Stomach smooth muscle (tissue), 2 donors: Measurements from ENCODE around the gene PRR5.

Experiments
- H3K27ac ChIP-seq: one replicate; pipeline ENCODE4 v1.7.0; 2013; ENCODE audit warnings: mild to moderate bottlenecking, low read length, inconsistent platforms
- H3K27me3 ChIP-seq, 2 donors: one replicate each; pipeline ENCODE4 v1.7.0; 2013; ENCODE audit warnings: low read length in 2 of 2; ENCODE audit not compliant: insufficient read depth in 2 of 2, control insufficient read depth in 1 of 2
- H3K36me3 ChIP-seq, 2 donors: one replicate each; pipeline ENCODE4 v1.7.0; 2013; ENCODE audit warnings: low read length in 2 of 2; ENCODE audit not compliant: control insufficient read depth in 2 of 2, insufficient read depth in 2 of 2
- H3K4me1 ChIP-seq: one replicate; pipeline ENCODE4 v1.7.0; 2013; ENCODE audit warnings: low read length; ENCODE audit not compliant: control insufficient read depth, insufficient read depth
- H3K4me3 ChIP-seq, 2 donors: one replicate each; pipeline ENCODE4 v1.7.0; 2013; ENCODE audit warnings: low read length in 2 of 2
- H3K9ac ChIP-seq, 2 donors: one replicate each; pipeline ENCODE4 v1.7.0; 2013; ENCODE audit warnings: low read length in 2 of 2, mild to moderate bottlenecking in 1 of 2
- H3K9me3 ChIP-seq, 2 donors: one replicate each; pipeline ENCODE4 v1.7.0; 2013; ENCODE audit warnings: low read length in 2 of 2; ENCODE audit not compliant: control insufficient read depth in 2 of 2
- donor health status: healthy.
- donor health status: Pancreatic carcinoma.

PRR5 gene

GRCh38 chr22:44719586-44720368, 17.8 kb downstream of the PRR5 start:
- Histone ChIP-seq H3K4me3 (no peak overlapping the region), H3K9ac (no peak overlapping the region)

DNA sequence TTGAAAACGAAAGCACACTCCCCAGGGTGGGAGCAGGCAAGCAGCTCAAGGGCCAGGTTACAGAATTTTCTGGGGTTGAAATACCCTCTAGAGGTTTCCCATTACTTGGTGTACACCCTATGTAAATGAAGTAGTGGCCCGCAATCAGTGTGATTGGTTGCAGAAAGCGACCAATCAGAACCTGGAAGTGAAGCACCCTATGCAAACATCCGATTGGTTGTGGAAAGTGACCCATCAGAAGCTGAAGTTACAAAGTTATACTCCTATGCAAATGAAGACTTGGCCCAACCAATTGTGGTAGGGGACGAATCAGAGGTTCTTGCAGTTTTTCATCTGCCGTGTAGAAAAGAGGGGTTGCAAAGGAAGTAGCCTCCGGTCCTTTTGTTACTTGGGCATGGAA, 19.2 kb downstream of the PRR5 start:
- Histone ChIP-seq H3K4me3 (no peak overlapping the region), H3K27me3 (no peaks in the 10 kb centered on the region), H3K4me1 (no peaks in the 10 kb centered on the region), H3K36me3 (no peaks in the 10 kb centered on the region), H3K9me3 (no peaks in the 10 kb centered on the region), H3K9ac (no peak overlapping the region), H3K27ac (no peak overlapping the region)

More at GRCh38 chr22:44719586-44720368, 17.8 kb downstream of the PRR5 start:
- no peaks in the 10 kb centered on the region for H3K27me3 ChIP-seq
- H3K36me3 ChIP-seq, result no peaks in the 10 kb centered on the region
- no peak overlapping the region for H3K27ac ChIP-seq
- H3K4me1 ChIP-seq, result no peaks in the 10 kb centered on the region
- no peaks in the 10 kb centered on the region for H3K9me3 ChIP-seq

DNA sequence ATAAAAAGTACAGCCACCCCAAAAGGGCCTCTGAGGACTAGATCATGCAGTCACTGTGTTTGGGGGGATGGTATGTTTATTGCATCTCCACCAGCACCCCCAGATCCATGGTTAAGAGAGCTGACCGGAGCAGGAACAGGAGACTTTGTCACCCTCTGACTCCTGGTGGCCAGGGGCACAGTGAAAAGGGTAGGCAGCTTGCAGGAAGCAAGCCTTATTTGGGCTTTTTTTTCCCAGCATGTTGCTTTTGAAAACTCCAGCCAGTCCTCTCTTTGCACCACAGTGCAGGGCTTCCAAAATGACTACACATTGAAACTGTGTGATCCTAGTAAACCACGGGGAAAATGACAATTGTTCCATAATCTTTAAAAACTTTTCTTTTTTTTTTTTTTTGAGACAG, 20.6 kb downstream of the PRR5 start:
- no peaks in the 10 kb centered on the region for H3K4me1 ChIP-seq
- H3K9ac ChIP-seq, result no peak overlapping the region
- no peaks in the 10 kb centered on the region for H3K36me3 ChIP-seq
- no peaks in the 10 kb centered on the region for H3K9me3 ChIP-seq
- H3K27me3 ChIP-seq, result no peaks in the 10 kb centered on the region
- no peak overlapping the region for H3K27ac ChIP-seq
- no peak overlapping the region for H3K4me3 ChIP-seq

GRCh38 chr22:44723801-44724200, 21.8 kb downstream of the PRR5 start:
- H3K4me3 ChIP-seq, result no peak overlapping the region
- H3K4me1 ChIP-seq, result peaks cover 7% of the 10 kb centered on the region
- H3K27ac ChIP-seq, result no peak overlapping the region
- peaks cover 0 to 2% of the 10 kb centered on the region in 2 donors for H3K27me3 ChIP-seq
- H3K9me3 ChIP-seq, result no peaks in the 10 kb centered on the region
- H3K9ac ChIP-seq, result no peak overlapping the region
- H3K36me3 ChIP-seq, result no peaks in the 10 kb centered on the region

DNA sequence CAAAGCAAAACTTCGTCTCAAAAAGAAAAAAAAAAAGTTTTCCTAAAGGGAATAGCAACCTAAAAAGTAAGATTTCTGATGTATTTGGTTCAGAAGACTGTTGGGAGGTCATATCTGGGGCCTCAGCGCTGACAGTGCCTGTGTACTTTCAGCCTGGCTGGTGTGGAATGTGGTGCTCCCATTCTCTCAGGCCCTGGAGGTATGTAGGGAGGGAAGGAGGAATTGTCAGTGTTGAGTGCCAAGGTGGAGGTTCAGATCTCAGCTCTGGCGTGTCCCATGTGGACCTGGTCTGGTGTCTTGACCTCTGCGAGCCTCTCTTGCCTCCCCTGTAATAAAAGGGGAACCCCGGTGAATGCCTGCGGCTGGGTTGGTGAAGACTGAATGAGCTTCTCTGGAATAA, 22.4 kb downstream of the PRR5 start:
- no peak overlapping the region for H3K9ac ChIP-seq
- no peak overlapping the region for H3K4me3 ChIP-seq
- H3K27me3 ChIP-seq, result peaks cover 0 to 2% of the 10 kb centered on the region in 2 donors
- H3K36me3 ChIP-seq, result no peaks in the 10 kb centered on the region
- no peaks in the 10 kb centered on the region for H3K9me3 ChIP-seq
- peaks cover 13% of the 10 kb centered on the region for H3K4me1 ChIP-seq
- H3K27ac ChIP-seq, result no peak overlapping the region

DNA sequence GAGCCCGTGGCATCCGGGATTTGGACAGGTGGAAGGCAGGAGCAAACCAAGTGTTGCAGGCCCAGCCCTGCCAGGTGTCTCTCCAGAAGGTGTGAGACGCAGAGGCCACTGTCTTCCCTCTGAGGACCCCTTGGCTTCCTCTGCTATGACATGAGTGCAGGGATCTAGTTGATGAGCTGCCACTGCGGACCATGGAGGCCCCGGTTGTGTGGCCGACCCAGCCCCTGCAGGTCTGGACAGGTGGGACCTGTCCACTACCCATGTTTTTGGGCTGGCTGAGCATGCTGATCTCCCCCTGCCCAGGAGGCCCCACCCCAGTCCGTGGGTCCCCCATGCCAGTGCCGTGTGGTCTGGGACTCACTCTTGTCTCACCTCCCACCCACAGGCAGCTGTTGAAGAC, 22.9 kb downstream of the PRR5 start:
- Histone ChIP-seq H3K27ac (no peak overlapping the region), H3K9me3 (no peaks in the 10 kb centered on the region), H3K4me3 (no peak overlapping the region), H3K27me3 (peaks cover 0 to 2% of the 10 kb centered on the region in 2 donors), H3K36me3 (no peaks in the 10 kb centered on the region), H3K4me1 (peaks cover 17% of the 10 kb centered on the region), H3K9ac (no peak overlapping the region)

DNA sequence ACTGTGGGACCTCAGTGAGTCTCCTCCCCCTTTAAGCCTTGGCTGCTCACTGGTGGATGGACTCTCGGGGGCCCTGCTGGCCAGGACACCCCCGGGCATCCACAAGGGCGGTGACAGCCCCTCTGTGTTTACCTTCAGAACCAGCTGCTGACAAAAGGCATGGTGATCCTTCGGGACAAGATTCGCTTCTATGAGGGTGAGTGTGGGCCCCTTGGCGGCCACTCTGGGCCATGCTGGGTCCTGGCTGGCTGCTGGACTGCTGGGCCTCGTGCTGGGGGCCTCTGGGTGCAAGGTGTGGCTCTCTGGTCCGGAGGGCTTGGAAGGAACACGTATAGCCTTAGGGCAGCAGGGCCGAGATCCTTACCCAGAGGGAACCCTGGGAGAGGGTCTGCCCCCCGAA, 24.4 kb downstream of the PRR5 start:
- no peaks in the 10 kb centered on the region for H3K9me3 ChIP-seq
- H3K9ac ChIP-seq, result no peak overlapping the region
- H3K4me1 ChIP-seq, result peaks cover 18% of the 10 kb centered on the region
- H3K27ac ChIP-seq, result no peak overlapping the region
- H3K4me3 ChIP-seq, result no peak overlapping the region
- peaks cover 2 to 3% of the 10 kb centered on the region in 2 donors for H3K27me3 ChIP-seq
- H3K36me3 ChIP-seq, result no peaks in the 10 kb centered on the region

DNA sequence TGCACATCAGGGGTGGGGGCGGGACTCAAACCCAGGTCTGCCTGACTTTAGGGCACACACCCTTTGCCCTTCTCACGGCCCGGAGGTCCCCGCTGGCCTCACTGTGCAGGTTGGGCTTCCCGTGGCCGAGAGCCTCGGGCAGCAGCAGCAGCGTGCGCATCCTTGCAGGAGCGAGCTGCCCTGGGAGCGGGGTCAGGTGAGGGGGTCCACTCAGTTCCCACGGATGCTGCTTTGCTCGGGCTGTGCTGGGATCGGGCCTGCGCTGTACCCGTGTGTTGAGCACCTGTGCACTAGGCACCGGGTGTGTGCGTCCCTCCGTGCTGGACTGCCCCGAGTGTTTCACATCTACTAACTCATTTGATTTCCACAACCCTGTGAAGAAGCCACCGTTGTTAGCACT, 25.1 kb downstream of the PRR5 start:
- Histone ChIP-seq H3K27me3 (peaks cover 2 to 3% of the 10 kb centered on the region in 2 donors), H3K4me1 (peaks cover 18% of the 10 kb centered on the region), H3K27ac (no peak overlapping the region), H3K9me3 (no peaks in the 10 kb centered on the region), H3K9ac (no peak overlapping the region), H3K4me3 (no peak overlapping the region), H3K36me3 (no peaks in the 10 kb centered on the region)

DNA sequence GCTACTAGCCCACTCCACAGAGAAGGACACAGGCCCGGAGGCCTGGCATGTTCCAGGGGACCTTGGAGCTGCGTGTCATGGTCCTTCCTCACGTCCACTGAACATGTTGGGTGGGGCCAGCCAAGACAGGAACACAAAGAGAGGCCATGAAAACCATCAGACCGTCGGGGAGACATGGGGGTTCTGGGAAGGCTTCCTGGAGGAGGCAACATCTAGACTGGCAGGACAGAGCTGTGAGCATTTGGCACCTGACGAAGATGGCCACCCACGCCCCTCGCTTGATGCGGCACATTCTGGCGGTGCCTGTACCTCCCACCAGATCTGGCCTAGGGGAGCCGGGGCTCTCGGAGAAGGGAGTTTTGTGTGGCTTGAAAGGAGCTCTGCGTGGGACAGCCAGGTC, 25.7 kb downstream of the PRR5 start:
- H3K4me3 ChIP-seq, result no peak overlapping the region
- H3K9me3 ChIP-seq, result no peaks in the 10 kb centered on the region
- no peak overlapping the region for H3K27ac ChIP-seq
- no peaks in the 10 kb centered on the region for H3K36me3 ChIP-seq
- no peak overlapping the region for H3K9ac ChIP-seq
- H3K27me3 ChIP-seq, result peaks cover 2 to 3% of the 10 kb centered on the region in 2 donors
- H3K4me1 ChIP-seq, result peaks cover 18% of the 10 kb centered on the region

- Histone ChIP-seq H3K27ac (peak overlapping the region; percentile 6), H3K27me3 (peaks cover 2 to 3% of the 10 kb centered on the region in 2 donors), H3K9me3 (no peaks in the 10 kb centered on the region), H3K36me3 (no peaks in the 10 kb centered on the region), H3K4me1 (peaks cover 18% of the 10 kb centered on the region), H3K9ac (no peak overlapping the region), H3K4me3 (peak overlapping the region in 1 of 2 donors; percentile 44)
These were observed 26.8 kb downstream of the PRR5 start for GRCh38 chr22:44728761-44729324.

DNA sequence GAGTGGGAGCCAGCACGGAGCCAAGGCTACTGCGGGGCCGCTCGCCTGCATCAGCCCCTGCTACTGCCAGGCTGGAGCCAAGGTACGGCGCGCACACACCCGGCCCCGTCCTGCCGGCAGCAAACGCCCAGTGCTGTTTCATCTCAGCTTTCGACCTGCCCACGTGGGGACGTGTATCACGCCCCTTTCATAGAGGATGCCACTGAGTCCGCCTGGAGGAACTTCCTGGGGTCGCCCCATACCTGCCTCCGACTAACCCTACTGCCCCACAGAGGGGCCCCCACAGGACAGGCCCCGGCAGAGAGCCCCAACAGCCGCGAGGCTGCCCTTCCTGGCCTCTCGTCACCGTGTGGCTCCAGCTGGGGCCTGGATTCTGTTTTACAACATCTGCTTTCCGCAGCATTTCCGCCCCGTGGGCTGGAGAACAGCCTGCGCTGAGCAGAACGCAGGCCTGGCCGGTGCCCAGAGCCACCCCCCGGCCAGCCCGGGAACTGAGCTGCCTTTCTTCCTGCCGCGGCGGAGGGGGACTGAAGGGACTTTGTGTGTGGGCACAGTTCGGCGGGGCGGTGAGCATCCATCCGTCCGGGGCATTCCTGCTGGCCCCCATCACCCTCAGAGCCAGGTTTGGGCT, 27.5 kb downstream of the PRR5 start:
- Histone ChIP-seq H3K27ac (peak overlapping the region; percentile 6), H3K4me3 (peak overlapping the region in 1 of 2 donors; percentile 44), H3K4me1 (peaks cover 18% of the 10 kb centered on the region), H3K9ac (peak overlapping the region in 1 of 2 donors; percentile 22), H3K27me3 (peaks cover 2 to 3% of the 10 kb centered on the region in 2 donors), H3K9me3 (no peaks in the 10 kb centered on the region), H3K36me3 (no peaks in the 10 kb centered on the region)
